GM06990 (cell line): ENCODE measurements around the gene TYK2.
"Not testable (repeated sequence)": the region's sequence is repeated elsewhere in the genome, so short reads cannot be mapped to it uniquely, and the experiment has no call there.

Experiments
- DNase-seq: peaks from one replicate; pipeline ENCODE4 v3.0.0-alpha.2; 2011; ENCODE audit not compliant: insufficient read length; ENCODE audit errors: extremely low read depth
- H3K27me3 ChIP-seq: replicated peaks from 2 replicates; pipeline ENCODE4 v1.6.0; 2011; ENCODE audit warnings: low read length; ENCODE audit not compliant: control insufficient read depth, insufficient read depth
- H3K36me3 ChIP-seq: 2 replicates; pipeline ENCODE4 v1.5.1; 2011; ENCODE audit warnings: low read length; ENCODE audit not compliant: control insufficient read depth, insufficient read depth
- H3K4me3 ChIP-seq: replicated peaks from 2 replicates; pipeline ENCODE4 v1.5.1; 2011; ENCODE audit warnings: low read depth, mild to moderate bottlenecking, control low read depth, low read length
- CTCF ChIP-seq: IDR thresholded peaks from 2 replicates; pipeline ENCODE4 v1.5.1; 2011; ENCODE audit warnings: low read length, control low read depth, mild to moderate bottlenecking, inconsistent platforms; ENCODE audit not compliant: insufficient read depth, poor library complexity, severe bottlenecking

The TYK2 gene

GRCh38 chr19:10378124-10378523, 2.2 kb downstream of the TYK2 start:
- Histone ChIP-seq H3K4me3 (no peak overlapping the region), H3K36me3 (peaks cover 13% of the 10 kb centered on the region), H3K27me3 (no peaks in the 10 kb centered on the region)
- TF ChIP-seq CTCF, result no peak
- no peak for DNase-seq

- DNase-seq, H3K4me3 ChIP-seq, H3K27me3 ChIP-seq: not testable (repeated sequence)
- peaks cover 17% of the 10 kb centered on the region for H3K36me3 ChIP-seq
These were observed 3.2 kb downstream of the TYK2 start for GRCh38 chr19:10377140-10377640.

GRCh38 chr19:10374931-10375330, 5.4 kb downstream of the TYK2 start:
- Histone ChIP-seq H3K36me3 (peaks cover 23% of the 10 kb centered on the region), H3K27me3 (no peaks in the 10 kb centered on the region), H3K4me3 (no peak overlapping the region)
- TF ChIP-seq CTCF, result no peak
- no peak for DNase-seq

- H3K27me3 ChIP-seq, result no peaks in the 10 kb centered on the region
- DNase-seq, result no peak
- H3K4me3 ChIP-seq, result no peak overlapping the region
- no peak for TF ChIP-seq CTCF
- peaks cover 31% of the 10 kb centered on the region for H3K36me3 ChIP-seq
These were observed 7.7 kb downstream of the TYK2 start for GRCh38 chr19:10372690-10373089.

- Histone ChIP-seq H3K4me3 (no peak overlapping the region), H3K27me3 (no peaks in the 10 kb centered on the region), H3K36me3 (peaks cover 48% of the 10 kb centered on the region)
- no peak for TF ChIP-seq CTCF
- no peak for DNase-seq
These were observed 12.1 kb downstream of the TYK2 start for GRCh38 chr19:10368101-10368803.

- H3K27me3 ChIP-seq, DNase-seq, H3K4me3 ChIP-seq: not testable (repeated sequence)
- H3K36me3 ChIP-seq, result peaks cover 54% of the 10 kb centered on the region
These were observed 13.3 kb downstream of the TYK2 start for GRCh38 chr19:10366950-10367512.
